Peyer's patch (tissue), 4 donors: ENCODE measurements around the gene NMNAT1.

Experiments used
- POLR2A ChIP-seq, 2 donors: fragments of 450-650 bp; IDR thresholded peaks; one replicate each; pipeline ENCODE4 v1.5.1; 2017; ENCODE audit warnings: antibody characterized with exemption in 2 of 2, mild to moderate bottlenecking in 2 of 2, moderate library complexity in 2 of 2
- TF ChIP-seq, protein P1 (sequence below), 6 experiments: fragments of 450-650 bp in 4 of 6; fragments of 200-600 bp in 2 of 6; sonication (generic) in 1 of 6; IDR thresholded peaks; one replicate each; pipeline ENCODE4 v1.5.1; 2017 to 2019; ENCODE audit warnings: antibody characterized with exemption in 6 of 6, mild to moderate bottlenecking in 3 of 6, moderate library complexity in 1 of 6

DNA sequence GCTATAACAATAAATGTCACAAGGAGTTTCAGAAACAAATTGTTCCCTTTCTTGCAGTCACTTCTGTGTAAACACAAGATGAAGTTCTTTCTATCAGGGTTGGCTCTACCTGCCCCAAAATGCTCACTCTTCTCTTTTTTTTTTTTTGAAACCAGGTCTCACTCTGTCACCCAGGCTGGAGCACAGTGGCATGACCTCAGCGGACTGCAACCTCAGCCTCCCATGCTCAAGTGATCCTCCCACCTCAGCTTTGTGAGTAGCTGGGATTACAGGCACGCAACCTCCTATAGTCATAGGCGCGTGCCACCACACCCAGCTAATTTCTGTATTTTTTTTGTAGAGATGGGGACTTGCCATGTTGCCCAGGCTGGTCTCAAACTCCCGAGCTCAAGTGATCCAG, 22.7 kb upstream of the NMNAT1 start:
- TF ChIP-seq, protein P1, sequence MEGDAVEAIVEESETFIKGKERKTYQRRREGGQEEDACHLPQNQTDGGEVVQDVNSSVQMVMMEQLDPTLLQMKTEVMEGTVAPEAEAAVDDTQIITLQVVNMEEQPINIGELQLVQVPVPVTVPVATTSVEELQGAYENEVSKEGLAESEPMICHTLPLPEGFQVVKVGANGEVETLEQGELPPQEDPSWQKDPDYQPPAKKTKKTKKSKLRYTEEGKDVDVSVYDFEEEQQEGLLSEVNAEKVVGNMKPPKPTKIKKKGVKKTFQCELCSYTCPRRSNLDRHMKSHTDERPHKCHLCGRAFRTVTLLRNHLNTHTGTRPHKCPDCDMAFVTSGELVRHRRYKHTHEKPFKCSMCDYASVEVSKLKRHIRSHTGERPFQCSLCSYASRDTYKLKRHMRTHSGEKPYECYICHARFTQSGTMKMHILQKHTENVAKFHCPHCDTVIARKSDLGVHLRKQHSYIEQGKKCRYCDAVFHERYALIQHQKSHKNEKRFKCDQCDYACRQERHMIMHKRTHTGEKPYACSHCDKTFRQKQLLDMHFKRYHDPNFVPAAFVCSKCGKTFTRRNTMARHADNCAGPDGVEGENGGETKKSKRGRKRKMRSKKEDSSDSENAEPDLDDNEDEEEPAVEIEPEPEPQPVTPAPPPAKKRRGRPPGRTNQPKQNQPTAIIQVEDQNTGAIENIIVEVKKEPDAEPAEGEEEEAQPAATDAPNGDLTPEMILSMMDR (IDR thresholded peaks at IDR 0.05), result no peak
- no peak for TF ChIP-seq POLR2A (IDR thresholded peaks at IDR 0.05)
